Liver (tissue), 3 donors: ENCODE measurements around the gene IL9R.

Experiments used
- EGR1 ChIP-seq, 2 donors: IDR thresholded peaks; 2 replicates each; pipeline ENCODE4 v1.6.1; 2016 to 2018; ENCODE audit warnings: antibody characterized with exemption in 2 of 2, low read depth in 2 of 2
- FOXA1 ChIP-seq: IDR thresholded peaks from 2 replicates; pipeline ENCODE4 v1.6.1; 2016; ENCODE audit warnings: antibody characterized with exemption
- HNF4G ChIP-seq: IDR thresholded peaks from 2 replicates; pipeline ENCODE4 v1.6.1; 2016; ENCODE audit warnings: antibody characterized with exemption
- JUND ChIP-seq, 2 donors: IDR thresholded peaks; 2 replicates each; pipeline ENCODE4 v1.6.1; 2016; ENCODE audit warnings: antibody characterized with exemption in 2 of 2
- NR2F2 ChIP-seq: IDR thresholded peaks from 2 replicates; pipeline ENCODE4 v1.6.1; 2016; ENCODE audit warnings: antibody characterized with exemption
- RAD21 ChIP-seq, 2 donors: IDR thresholded peaks; 2 replicates each; pipeline ENCODE4 v1.6.1; 2016; ENCODE audit warnings: antibody characterized with exemption in 2 of 2, mild to moderate bottlenecking in 2 of 2
- SP1 ChIP-seq: IDR thresholded peaks from 2 replicates; pipeline ENCODE4 v1.6.1; 2018; ENCODE audit warnings: antibody characterized with exemption, mild to moderate bottlenecking
- TAF1 ChIP-seq: conservative IDR thresholded peaks from 2 replicates; pipeline ENCODE4 v1.6.1; 2016; ENCODE audit warnings: antibody characterized with exemption, mild to moderate bottlenecking
- YY1 ChIP-seq: IDR thresholded peaks from 2 replicates; pipeline ENCODE4 v1.6.1; 2016; ENCODE audit warnings: antibody characterized with exemption, mild to moderate bottlenecking
- TF ChIP-seq, protein P1 (sequence below): fragments of 150-350 bp; IDR thresholded peaks from 2 replicates; pipeline ENCODE4 v1.5.1; 2017; ENCODE audit warnings: improper control_type of control experiment, low read depth, low read length; ENCODE audit not compliant: missing input control
- TF ChIP-seq, protein P2 (sequence below): IDR thresholded peaks from 2 replicates; pipeline ENCODE4 v1.6.1; 2016; ENCODE audit warnings: antibody characterized with exemption
- donor health status: healthy.
- donor health status: healthy.

DNA sequence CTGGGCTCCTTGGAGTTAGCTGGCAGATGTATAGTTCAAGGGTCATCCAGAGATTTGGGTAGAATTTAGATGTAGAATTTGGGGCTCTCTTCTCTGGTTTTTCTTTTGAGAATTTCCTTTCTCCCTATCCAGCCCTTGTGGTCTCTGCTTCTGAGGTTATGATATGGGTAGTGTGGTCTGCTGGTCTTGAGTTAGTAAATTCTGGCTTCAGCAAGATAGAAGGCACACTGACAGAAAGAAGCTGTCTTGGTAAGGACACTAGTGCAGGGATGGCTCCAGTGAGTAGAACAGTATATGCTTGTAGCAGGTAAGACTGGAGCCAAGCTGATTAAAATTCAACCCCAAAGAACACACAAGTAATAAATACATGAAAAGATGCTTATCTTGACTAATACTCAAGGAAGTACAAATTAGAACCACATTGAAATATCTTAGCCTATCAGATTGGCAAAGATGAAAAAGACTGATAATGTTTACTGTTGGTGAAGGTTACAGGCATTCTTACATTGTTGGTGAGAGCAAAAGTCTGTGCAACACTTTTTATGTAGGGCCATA, 2.1 kb upstream of the IL9R start:
- TF ChIP-seq, protein P1, sequence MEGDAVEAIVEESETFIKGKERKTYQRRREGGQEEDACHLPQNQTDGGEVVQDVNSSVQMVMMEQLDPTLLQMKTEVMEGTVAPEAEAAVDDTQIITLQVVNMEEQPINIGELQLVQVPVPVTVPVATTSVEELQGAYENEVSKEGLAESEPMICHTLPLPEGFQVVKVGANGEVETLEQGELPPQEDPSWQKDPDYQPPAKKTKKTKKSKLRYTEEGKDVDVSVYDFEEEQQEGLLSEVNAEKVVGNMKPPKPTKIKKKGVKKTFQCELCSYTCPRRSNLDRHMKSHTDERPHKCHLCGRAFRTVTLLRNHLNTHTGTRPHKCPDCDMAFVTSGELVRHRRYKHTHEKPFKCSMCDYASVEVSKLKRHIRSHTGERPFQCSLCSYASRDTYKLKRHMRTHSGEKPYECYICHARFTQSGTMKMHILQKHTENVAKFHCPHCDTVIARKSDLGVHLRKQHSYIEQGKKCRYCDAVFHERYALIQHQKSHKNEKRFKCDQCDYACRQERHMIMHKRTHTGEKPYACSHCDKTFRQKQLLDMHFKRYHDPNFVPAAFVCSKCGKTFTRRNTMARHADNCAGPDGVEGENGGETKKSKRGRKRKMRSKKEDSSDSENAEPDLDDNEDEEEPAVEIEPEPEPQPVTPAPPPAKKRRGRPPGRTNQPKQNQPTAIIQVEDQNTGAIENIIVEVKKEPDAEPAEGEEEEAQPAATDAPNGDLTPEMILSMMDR, result no peak
- TF ChIP-seq EGR1 (IDR thresholded peaks at IDR 0.05; ENCODE audit: low read depth in 2 of 2) (no peak), FOXA1 (no peak), NR2F2 (no peak), HNF4G (no peak), TAF1 (no peak), RAD21 (IDR thresholded peaks at IDR 0.05) (no peak), JUND (IDR thresholded peaks at IDR 0.05) (no peak), SP1 (no peak), YY1 (no peak)
- TF ChIP-seq, protein P2, sequence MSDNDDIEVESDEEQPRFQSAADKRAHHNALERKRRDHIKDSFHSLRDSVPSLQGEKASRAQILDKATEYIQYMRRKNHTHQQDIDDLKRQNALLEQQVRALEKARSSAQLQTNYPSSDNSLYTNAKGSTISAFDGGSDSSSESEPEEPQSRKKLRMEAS, result no peak
